GM12873 (cell line): Measurements from ENCODE around the gene C1orf56.

Source experiments
- TF ChIP-seq, protein P1 (sequence below): IDR thresholded peaks from 2 replicates; pipeline ENCODE4 v1.5.1; 2012; ENCODE audit warnings: low read depth, mild to moderate bottlenecking, moderate library complexity, low read length, control low read depth; ENCODE audit not compliant: insufficient read depth; ENCODE audit errors: missing control alignments

The C1orf56 gene

DNA sequence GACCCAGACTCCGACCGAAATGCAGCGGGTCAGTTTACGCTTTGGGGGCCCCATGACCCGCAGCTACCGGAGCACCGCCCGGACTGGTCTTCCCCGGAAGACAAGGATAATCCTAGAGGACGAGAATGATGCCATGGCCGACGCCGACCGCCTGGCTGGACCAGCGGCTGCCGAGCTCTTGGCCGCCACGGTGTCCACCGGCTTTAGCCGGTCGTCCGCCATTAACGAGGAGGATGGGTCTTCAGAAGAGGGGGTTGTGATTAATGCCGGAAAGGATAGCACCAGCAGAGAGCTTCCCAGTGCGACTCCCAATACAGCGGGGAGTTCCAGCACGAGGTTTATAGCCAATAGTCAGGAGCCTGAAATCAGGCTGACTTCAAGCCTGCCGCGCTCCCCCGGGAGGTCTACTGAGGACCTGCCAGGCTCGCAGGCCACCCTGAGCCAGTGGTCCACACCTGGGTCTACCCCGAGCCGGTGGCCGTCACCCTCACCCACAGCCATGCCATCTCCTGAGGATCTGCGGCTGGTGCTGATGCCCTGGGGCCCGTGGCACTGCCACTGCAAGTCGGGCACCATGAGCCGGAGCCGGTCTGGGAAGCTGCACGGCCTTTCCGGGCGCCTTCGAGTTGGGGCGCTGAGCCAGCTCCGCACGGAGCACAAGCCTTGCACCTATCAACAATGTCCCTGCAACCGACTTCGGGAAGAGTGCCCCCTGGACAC, 534 bp downstream of the C1orf56 start:
- TF ChIP-seq, protein P1, sequence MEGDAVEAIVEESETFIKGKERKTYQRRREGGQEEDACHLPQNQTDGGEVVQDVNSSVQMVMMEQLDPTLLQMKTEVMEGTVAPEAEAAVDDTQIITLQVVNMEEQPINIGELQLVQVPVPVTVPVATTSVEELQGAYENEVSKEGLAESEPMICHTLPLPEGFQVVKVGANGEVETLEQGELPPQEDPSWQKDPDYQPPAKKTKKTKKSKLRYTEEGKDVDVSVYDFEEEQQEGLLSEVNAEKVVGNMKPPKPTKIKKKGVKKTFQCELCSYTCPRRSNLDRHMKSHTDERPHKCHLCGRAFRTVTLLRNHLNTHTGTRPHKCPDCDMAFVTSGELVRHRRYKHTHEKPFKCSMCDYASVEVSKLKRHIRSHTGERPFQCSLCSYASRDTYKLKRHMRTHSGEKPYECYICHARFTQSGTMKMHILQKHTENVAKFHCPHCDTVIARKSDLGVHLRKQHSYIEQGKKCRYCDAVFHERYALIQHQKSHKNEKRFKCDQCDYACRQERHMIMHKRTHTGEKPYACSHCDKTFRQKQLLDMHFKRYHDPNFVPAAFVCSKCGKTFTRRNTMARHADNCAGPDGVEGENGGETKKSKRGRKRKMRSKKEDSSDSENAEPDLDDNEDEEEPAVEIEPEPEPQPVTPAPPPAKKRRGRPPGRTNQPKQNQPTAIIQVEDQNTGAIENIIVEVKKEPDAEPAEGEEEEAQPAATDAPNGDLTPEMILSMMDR, result no peak

DNA sequence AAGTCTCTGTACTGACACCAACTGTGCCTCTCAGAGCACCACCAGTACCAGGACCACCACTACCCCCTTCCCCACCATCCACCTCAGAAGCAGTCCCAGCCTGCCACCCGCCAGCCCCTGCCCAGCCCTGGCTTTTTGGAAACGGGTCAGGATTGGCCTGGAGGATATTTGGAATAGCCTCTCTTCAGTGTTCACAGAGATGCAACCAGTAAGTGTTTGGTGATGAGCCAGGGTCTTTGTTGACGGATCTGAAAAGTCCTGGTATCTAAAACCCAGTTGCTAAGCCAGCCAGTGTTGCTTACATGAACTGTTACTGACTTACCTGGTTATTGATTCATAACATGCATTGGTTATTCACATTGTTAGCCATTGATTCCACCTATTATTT, 1.1 kb downstream of the C1orf56 start:
- TF ChIP-seq, protein P1, result peak; percentile 70

DNA sequence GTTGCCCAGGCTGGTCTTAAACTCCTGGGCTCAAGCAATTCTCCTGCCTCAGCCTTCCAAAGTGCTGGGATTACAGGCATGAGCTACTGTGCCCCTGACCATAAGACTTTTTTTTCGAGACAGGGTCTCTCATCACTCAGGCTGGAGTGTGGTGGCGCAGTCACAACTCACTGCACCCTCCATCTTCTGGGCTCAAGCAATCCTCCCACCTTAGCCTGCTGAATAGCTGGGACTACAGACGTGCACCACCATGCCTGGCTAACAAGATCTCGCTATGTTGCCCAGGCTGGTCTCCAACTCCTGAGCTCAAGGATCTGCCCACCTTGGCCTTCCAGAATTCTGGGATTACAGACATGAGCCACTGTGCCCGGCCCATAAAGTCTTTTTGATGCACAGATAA, 1.9 kb downstream of the C1orf56 start:
- TF ChIP-seq, protein P1, result no peak

DNA sequence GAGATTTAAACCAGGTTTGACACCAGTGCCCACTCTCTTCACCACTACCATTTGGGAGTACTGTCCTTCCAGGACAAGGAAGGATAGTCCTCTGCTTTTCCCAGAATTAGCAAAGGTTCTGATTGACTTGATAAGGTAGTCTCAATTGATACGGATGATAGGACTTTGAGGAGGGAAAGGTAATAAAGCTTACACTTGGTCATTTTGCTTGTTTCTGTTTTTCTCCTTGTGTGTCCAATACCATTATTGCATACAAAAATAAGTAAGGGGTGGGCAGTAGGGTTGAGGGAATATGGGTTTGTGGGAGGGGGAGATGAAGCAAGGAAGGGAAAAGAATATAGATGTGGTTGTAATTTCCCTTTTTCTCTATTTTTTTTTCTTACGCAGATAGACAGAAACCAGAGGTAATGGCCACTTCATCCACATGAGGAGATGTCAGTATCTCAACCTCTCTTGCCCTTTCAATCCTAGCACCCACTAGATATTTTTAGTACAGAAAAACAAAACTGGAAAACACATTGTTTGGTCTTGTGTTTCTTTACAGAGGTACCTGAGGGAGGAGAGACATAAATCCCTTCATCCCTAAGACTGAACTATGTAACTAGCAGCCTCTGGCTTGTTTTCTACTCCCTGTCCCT, 2.6 kb downstream of the C1orf56 start:
- TF ChIP-seq, protein P1, result no peak

DNA sequence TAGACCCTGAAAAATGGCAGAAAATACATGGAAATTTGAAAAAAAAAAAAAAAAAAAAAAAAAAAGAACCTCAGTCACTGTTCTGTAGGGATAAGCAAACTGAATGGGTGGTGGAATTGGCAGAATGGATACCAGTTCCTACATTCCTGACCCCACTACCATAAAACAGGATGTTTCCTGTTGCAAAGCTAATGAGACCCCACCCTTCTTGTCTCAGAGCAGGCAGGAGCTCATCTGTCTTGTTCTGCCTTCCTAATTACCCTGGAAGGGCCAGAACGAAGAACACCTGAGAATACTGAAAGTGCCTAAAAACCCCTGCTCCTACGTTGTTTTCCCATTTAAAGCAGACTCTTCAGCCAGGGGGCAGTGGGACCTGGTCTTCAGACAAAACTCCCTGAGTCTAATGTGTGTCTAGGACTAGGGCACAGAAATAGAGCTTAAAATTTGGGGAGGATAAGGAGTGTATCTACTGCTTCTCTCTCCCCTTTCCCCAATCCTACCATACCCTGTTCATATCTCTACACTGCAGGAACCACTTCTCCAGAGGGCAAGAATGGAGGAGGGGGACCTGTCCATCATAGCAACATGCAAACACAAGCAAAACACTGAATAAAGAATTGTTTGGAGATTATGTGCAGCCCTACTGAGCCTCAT, 3.9 kb downstream of the C1orf56 start:
- TF ChIP-seq, protein P1, result no peak

DNA sequence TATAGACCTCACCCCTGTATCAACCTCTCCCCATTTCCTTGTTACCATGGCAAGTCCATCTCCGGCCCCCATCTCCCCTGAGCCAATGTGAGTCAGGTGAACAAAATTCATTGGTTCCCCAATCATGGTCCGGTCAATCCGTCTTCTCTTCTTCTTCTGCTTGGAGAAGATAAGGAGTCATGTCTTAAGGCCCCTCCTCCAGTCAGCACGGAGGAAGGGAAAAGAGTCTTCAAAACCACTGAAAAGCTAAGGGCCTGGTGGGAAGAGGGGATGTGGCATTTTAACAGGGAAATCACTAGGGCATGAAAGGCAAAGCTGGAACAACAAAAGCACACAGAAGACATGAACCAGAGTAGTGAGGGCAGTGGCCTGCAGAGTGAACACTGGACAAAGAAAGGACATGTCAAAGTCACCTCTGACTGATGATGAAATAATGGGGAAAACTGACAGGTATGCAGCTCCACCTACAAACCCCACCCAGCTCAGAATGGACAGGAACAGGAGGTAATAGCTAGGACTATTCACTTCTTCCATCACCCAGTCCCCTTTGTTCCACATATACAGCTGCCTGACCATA, 7.5 kb downstream of the C1orf56 start:
- TF ChIP-seq, protein P1, result no peak

DNA sequence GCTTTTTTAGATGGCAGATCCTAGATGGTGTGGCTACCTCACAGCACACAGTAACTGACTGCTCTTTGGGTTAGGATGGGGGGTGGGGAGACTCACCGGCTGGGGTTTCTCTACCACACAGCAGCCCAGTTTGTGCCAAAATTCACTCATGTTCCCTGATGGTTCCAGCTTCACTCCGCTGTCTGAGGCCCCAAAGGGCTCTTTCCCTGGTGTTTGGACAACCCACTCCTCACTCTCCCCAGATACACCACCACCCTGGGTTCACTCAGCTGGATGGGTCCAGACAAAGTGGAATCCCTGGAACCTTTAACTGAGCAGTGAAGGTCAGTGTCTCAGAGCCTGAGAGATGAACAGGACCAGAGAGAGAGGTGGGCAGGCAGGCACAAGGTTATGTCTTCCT, 8.0 kb downstream of the C1orf56 start:
- TF ChIP-seq, protein P1, result no peak
